Measurements from ENCODE around the gene ACBD6. TPM values are rescaled to one million over a fixed set of nuclear protein-coding genes. Genes with fewer than 3 reads are reported as not detected.
"Not testable (repeated sequence)": the region's sequence is repeated elsewhere in the genome, so short reads cannot be mapped to it uniquely, and the experiment has no call there.

ACBD6 gene
- polyA plus RNA-seq, 3 donors, result 68.9 to 79.7 (median 71.2) TPM

DNA sequence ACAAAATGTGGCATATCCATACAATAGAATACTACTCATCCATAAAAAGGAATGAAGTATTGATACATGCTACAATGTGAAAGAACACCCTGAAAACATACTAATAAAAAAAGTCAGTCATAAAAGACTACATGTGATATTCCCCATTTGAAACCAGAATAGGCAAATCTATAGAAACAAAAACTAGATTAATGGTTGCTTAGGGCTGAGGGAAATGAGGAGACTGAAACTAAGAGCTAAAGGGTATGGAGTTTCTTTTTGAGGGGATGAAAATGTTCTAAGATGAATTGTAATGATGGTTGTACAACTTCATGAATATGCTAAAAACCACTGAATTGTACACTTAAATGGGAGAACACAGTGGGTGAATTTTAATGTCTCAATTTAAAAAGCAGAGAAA, 50.9 kb downstream of the ACBD6 start:
- no peak for DNase-seq (ENCODE audit: extremely low read depth in 1 of 11, low read depth in 9 of 11, low spot score in 4 of 11)

DNA sequence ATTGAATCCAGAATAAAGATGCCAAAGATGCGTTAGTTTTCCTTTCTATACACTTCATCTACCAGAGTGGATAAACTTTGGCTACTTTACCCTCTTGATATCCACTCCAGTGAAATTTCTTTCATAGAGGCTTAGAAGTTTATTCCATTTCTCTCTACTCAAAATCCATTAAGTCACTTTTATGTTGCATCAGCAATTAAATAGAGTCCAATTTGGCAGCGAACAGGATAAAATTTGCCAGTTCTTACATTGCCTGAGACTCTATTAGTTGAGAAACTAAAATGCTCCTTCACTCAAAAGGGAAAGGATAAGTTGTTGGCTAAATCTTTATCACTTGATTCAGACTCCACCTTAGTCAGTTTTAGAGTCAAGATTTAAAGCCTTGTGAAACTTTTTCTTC, 57.9 kb downstream of the ACBD6 start:
- no peak for DNase-seq (ENCODE audit: extremely low read depth in 1 of 11, low read depth in 9 of 11, low spot score in 4 of 11)

DNA sequence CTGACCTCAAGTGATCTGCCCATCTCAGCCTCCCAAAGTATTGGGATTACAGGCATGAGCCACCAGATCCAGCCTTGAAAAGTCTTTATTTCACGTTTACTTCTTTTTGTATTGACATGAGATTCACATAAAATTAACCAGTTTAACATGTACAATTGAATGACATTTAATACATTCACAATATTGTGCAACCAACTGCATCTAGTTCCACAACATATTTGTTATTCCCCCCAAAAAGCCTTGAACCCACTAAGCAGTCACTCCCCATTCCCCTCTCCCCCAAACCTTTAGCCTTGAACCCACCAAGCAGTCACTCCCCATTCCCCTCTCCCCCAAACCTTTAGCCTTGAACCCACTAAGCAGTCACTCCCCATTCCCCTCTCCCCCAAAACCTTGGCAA, 62.0 kb downstream of the ACBD6 start:
- DNase-seq (ENCODE audit: extremely low read depth in 1 of 11, low read depth in 9 of 11, low spot score in 4 of 11), result no peak

DNA sequence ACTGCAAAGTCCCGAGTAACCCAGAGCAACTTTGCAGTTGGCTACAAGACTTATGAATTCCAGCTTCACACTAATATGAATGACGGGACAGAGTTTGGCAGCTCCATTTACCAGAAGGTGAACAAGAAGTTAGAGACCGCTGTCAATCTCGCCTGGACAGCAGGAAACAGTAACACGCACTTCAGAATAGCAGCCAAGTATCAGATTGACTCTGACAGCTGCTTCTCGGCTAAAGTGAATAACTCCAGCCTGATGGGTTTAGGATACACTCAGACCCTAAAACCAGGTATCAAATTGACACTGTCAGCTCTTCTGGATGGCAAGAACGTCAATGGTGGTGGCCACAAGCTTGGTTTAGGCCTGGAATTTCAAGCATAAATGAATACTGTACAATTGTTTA, 66.8 kb downstream of the ACBD6 start:
- DNase-seq (ENCODE audit: extremely low read depth in 1 of 11, low read depth in 9 of 11, low spot score in 4 of 11), result no peak

DNA sequence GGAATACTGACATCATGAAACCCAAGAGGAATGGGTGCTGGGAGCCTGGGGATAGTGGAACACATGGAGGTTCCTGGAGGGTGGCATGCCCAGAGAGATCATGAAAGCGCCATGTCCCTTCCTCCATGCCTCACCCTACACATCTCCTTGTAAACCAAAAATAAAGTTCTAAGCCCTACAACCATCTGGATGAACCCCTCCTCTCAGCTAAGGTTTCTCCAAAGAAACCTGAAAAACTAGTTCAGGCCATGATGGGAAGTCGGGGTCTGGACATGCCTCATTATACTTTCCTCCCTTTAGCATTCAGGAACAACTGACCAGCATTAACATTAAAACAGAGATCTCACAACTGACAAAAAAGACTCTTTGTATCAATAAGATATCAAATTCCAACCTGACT, 68.5 kb downstream of the ACBD6 start:
- DNase-seq (ENCODE audit: extremely low read depth in 1 of 11, low read depth in 9 of 11, low spot score in 4 of 11), result no peak

DNA sequence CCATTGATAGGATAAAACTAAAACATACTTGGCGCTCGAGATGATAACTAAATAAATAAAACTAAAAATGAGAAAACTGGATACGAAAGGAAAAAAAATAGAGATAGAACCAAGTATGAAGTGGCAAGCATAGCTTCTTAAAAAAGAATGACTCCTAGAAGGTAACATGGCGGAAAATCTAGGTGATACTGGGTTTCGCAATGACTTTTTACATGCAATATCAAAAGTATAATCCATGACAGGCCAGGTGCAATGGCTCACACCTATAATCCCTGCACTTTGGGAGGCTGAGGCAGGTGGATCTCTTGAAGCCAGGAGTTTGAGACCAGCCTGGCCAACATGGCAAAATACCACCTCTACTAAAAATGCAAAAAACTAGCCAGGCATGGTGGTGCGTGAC, 70.7 kb downstream of the ACBD6 start:
- no peak for DNase-seq (ENCODE audit: extremely low read depth in 1 of 11, low read depth in 9 of 11, low spot score in 4 of 11)

DNA sequence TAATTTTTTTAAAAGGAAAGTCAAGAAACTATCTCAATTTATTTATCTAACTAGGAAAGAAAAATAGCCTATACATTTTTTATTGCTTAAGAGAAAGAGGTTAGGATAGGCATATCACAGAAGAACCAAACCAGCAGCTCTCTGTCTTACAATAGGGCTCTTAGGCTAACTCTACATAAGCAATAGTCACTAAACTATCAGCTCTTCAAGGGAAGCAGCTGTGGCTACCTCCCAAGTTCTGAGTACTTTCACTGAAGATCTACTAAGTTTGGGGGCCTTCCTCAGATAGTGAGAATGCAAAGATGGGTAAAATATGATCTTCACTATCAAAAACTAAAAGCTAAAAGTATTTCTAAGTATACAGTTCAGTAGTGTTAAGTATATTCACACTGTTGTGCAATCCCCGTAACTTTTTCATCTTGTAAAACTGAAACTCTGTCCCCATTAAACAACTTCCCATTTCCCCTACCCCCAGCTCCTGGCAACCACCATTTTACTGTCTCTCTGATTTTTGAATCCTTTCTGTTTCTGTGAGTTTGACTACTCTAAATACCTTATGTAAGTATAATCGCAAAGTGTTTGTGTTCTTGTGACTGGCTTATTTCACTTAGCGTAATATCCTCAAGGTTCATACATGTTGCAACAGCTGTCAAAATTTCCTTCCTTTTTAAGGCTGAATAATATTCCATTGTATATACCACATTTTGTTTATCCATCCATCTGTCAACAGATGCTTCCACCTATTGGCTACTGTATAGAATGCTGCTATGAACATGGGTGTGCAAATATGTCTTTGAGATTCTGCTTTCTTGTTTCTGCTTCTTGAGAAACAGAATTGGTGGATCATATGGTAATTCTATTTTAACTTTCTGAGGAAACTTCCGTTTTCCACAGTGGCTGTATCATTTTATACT, 73.3 kb downstream of the ACBD6 start:
- DNase-seq (ENCODE audit: extremely low read depth in 1 of 11, low read depth in 9 of 11, low spot score in 4 of 11), result no peak

DNA sequence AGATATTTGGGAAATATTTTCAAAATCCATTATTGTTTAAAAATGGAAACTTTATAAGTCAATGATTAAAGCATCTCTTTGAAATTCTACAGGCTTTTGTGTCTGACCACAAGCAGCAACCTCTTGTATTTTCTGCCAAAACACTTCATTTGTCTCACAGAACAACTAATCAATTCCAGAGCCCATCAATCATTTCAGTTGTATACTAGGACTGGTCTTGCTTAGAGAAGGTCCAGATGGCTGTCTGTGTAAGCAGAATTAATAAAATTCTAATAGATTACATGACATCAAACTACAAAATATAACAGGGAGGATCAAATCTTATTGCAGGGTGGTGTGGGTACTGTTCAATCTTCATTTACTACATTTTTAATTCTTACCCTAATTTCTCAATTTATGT, 76.4 kb downstream of the ACBD6 start:
- DNase-seq (ENCODE audit: extremely low read depth in 1 of 11, low read depth in 9 of 11, low spot score in 4 of 11), result no peak

DNA sequence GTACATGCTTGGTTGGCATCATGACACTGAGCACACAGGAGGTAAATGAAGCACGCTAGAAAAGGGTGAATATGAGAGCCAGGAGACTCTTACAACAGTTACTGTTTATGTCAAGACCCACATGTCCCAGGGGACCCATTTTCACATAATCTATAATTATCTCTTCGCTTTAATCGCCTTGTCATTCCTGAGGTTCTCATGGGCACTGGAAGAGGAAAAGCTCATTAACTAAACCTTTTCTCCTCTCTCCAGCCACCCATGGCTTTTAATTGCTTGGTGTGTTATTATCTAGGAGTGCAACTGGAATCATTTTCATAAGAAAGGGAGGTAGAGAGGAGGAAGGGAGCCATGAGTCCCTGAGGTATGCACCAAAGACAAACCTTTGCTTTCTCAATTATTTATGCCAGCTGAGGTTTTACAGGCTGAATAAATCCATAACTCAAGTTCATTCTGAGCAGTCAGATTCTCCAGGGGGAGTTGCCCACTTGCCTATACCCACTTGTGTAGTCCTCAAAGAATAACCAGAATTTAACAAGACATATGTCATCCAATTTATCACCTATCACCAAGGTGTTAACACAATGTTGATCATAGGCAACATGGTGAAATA, 77.4 kb downstream of the ACBD6 start:
- DNase-seq (ENCODE audit: extremely low read depth in 1 of 11, low read depth in 9 of 11, low spot score in 4 of 11), result no peak

DNA sequence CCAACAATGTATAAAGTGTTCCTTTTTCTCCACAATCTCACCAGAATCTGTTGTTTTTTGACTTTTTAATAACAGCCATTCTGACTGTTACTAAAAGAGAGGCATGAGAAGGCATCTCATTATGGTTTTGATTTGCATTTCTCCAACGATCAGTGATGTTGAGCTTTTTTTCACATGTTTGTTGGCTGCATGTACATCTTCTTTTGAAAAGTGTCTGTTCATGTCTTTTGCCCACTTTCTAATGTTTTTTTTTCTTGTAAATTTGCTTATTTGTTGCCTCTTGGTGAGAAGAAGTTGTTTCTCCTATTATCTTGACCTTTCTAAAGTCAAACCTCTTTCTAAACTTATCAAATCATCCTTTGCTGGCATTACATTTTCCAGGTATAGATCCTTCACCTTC, 80.8 kb downstream of the ACBD6 start:
- DNase-seq (ENCODE audit: extremely low read depth in 1 of 11, low read depth in 9 of 11, low spot score in 4 of 11), result no peak

DNA sequence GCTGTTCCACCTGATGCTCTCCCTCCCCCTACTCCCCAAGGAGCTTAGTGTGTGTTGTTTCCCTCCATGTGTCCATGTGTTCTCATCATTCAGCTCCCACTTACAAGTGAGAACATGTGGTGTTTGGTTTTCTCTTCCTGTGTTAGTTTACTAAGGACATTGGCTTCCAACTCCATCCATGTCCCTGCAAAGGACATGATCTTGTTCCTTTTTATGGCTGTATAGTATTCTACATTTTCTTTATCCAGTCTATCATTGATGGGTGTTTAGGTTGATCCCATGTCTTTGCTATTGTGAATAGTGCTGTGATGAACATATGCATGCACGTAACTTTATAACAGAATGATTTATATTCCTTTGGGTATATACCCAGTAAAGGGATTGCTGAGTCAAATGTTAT, 81.2 kb downstream of the ACBD6 start:
- not testable (repeated sequence) for DNase-seq (ENCODE audit: extremely low read depth in 1 of 11, low read depth in 9 of 11, low spot score in 4 of 11)

DNA sequence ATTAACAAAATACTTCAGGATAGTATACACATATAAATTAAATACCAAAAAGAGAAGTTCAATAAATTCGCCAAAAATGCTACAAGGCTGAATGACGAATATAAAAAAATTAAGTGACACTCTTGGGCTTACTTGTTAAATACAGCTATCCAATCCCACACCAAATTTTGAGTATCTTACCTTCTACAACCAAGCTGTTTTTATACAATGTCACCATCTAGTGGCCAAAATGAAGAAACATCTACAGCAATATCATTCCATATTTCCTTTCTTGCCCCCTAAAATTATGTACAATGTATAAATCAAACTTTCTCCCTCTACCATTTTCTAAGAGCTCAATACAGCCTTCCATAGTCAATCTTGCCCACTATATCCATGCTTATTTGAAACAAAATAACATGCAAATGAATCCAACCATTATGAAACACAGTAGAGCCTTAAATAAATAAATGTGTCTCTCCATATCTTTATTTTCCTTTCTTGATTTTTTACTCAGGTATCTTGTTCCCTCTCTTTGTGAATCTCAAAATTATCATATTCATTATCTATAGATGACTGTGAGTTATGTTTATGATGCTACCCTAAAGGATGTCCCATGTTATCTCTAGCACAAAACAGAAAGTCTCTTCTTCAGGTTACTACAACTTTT, 86.3 kb downstream of the ACBD6 start:
- peak in 1 of 11 donors; percentile 9 for DNase-seq (ENCODE audit: extremely low read depth in 1 of 11, low read depth in 9 of 11, low spot score in 4 of 11)

DNA sequence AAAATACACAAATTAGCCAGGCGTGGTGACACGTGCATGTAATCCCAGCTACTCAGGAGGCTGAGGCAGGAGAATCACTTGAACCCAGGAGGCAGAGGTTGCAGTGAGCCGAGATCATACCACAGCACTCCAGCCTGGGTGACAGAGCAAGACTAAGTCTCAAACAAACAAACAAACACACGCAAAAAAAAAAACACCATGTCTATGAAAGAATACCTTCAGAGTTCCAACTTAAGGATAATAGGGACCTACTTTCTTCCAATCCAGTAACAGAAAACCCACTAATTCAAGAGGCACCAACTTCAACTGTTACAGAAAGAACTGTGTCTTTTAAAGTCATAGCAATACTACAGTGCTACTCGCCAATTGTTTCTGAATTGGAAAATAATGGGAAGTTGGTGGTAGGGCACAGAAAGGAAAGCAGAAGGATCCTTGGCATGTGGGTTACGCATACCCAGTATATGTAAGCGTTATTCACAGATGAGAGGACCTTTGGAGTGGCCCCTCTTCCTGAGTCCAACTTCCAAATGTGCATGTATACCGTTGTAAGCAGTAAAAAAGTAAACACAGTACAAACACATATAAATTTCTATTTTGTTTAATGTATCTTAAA, 87.0 kb downstream of the ACBD6 start:
- DNase-seq (ENCODE audit: extremely low read depth in 1 of 11, low read depth in 9 of 11, low spot score in 4 of 11), result no peak

DNA sequence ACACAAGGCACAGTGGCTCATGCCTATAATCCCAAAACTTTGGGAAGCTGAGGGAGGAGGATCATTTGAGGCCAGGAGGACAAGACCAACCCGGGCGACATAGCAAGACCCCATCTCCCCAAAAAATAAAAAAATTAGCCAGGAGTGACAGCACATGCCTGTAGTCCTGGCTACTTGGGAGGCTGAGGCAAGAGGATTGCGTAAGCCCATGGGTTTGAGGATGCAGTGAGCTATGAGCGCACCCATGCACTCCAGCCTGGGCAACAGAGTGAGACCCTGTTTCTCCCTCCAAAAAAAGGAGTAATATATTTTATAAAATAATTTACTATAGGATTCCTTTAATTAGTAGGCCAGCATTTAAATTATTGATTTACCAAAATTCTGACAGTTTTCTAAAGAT, 89.8 kb downstream of the ACBD6 start:
- DNase-seq (ENCODE audit: extremely low read depth in 1 of 11, low read depth in 9 of 11, low spot score in 4 of 11), result no peak

DNA sequence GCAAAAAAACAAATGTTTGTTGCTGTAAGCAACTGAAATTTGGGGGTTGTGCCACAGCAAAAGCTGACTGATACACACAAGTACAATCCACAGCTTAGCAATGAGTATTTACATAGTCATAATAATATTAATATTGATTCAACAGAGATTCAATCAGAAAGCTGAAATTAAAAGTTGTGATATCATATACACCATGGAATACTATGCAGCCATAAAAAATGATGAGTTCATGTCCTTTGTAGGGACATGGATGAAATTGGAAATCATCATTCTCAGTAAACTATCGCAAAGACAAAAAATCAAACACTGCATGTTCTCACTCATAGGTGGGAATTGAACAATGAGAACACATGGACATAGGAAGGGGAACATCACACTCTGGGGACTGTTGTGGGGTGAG, 94.2 kb downstream of the ACBD6 start:
- DNase-seq (ENCODE audit: extremely low read depth in 1 of 11, low read depth in 9 of 11, low spot score in 4 of 11), result not testable (repeated sequence)

DNA sequence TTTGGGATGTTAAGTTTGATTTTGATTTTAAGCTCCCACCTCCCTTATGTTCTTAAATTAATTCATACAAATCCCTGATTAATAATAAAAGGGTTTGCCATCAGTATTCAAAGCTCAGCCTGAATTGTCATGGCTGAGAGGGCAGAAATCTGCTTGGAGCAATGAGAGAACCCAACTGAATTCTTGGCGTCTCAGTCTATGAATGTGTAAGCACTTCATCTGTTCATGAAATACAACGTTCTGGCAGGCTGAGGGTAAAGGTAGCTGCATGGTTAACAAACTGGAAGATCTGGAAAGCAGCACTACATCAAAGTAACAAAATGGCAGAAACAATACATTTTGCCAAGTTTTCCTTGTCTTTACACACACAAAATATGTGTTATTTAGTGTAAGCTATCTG, 95.3 kb downstream of the ACBD6 start:
- no peak for DNase-seq (ENCODE audit: extremely low read depth in 1 of 11, low read depth in 9 of 11, low spot score in 4 of 11)

DNA sequence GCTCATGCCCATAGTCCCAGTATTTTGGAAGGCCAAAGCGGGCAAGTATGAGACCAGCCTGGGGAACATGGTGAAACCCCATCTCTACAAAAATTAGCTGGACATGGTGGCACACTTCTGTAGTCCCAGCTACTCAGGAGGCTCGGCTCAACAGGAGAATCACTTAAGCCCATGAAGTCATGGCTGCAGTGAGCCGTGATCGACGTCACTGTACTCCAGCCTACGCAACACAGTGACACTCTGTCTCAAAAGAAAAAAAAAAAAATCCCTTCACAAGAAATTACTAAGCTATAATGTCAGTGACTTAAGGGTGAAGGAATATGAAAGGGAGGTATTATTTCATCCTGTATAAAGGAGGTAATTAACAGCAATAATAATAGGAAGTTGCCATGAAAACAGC, 99.8 kb downstream of the ACBD6 start:
- no peak for DNase-seq (ENCODE audit: extremely low read depth in 1 of 11, low read depth in 9 of 11, low spot score in 4 of 11)

DNA sequence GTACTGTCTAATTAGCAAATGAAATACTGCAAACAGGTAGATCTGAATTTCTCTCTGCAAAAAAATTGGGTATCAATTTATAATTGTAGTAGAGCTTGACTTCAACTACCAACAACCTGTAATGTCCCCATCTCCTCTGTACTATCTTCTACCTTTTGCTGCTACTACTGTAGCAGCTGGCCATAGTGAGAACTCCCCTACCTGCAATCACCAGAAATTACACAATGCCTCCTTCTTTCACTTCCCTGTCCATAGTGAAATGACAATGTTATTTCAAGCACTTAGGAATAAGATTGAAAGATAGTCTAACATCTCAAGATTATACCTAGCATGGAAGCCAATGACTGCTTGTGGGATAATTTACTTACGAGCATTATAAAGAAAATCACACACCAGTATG, 100.4 kb downstream of the ACBD6 start:
- no peak for DNase-seq (ENCODE audit: extremely low read depth in 1 of 11, low read depth in 9 of 11, low spot score in 4 of 11)

DNA sequence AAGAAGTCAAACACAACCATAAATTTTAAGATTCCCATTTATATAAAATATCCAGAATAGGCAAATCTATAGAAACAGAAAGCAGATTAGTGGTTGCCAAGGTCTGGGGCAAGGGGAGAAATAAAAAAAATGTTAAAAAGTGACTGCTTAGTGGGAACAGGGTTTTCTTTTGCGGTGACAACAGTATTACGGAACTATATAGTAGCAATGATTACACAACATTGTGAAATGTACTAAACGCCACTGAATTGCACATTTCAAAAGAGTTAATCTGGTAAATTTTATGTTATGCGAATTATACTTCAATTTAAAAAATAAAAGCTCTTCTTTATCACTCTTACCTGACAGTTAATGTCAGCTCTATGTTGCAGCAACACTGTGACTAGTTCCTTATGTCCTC, 105.2 kb downstream of the ACBD6 start:
- DNase-seq (ENCODE audit: extremely low read depth in 1 of 11, low read depth in 9 of 11, low spot score in 4 of 11), result no peak

All from renal cortex interstitium (tissue), 11 donors.